ENCODE data around the gene HMGXB3.

The HMGXB3 gene

GRCh38 chr5:149959406-149960236 lies 40.9 kb upstream of the HMGXB3 start:
- TF ChIP-seq CTCF (IDR thresholded peaks at IDR 0.05): peak; percentile 60

GRCh38 chr5:149960272-149961185 lies 40.0 kb upstream of the HMGXB3 start, which contains the start of gene SLC26A2:
TSS of gene SLC26A2 (plus strand) at chr5:149960758. CDS start at chr5:149977653, 16,895 bp downstream.
- no peak for TF ChIP-seq CTCF (IDR thresholded peaks at IDR 0.05)

DNA sequence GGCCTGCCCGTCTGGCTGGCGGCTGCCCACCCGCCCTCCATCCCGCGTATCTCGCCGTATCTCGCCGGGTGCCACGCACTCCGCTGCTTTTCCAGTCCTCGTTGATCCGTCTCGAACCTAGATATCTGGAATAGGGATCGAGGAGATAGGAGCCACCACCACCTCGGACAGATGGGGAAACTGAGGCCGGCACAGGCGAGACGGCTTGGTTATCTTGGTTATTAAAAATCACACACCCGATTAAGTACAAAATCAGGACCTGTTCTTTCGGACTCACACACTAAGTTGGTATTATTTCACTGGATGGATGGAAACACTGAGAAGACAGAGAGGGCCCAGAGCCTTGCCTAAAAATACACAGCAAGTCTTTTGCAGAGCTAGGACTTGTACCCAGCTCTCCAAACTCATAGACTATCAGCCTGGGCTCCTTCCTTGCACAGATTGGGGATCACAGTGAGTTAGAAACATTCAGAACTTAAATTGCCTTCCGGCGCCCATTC lies 39.3 kb upstream of the HMGXB3 start:
- TF ChIP-seq CTCF (IDR thresholded peaks at IDR 0.05): no peak

- TF ChIP-seq CTCF (IDR thresholded peaks at IDR 0.05): peak; percentile 63
These were observed 38.6 kb upstream of the HMGXB3 start for GRCh38 chr5:149961957-149962409.

DNA sequence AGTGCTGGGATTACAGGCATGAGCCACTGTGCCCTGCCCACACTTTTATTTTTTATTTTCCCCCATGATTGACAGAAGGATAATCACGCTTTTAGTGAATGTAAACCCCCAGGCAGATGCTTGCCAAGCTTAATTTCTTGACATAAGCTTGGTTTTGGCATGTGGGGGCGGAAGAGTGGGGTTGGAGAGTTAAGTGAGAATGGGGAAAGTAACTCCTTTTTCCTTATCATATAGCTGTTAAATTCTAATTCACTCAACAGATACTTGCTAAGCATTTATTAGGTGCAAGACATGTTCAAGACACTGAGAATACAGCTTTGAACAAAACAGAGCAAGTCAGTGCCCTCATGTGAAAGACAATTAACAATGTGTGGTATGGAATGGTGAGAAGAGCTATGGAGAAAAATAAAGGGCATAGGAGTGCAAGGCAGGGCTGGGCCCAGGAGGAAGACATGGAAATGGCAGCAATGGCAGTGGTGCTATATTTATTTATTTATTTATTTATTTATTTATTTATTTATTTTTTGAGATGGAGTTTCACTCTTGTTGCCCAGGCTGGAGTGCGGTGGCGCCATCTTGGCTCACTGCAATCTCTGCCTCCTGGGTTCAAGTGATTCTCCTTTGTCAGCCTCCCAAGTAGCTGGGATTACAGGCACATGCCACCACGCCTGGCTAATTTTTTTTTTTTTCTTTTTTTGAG lies 37.8 kb upstream of the HMGXB3 start:
- no peak for TF ChIP-seq CTCF (IDR thresholded peaks at IDR 0.05)

GRCh38 chr5:149963729-149964128 lies 36.8 kb upstream of the HMGXB3 start:
- no peak for TF ChIP-seq CTCF (IDR thresholded peaks at IDR 0.05)

GRCh38 chr5:149966946-149967345 lies 33.6 kb upstream of the HMGXB3 start:
- TF ChIP-seq CTCF (IDR thresholded peaks at IDR 0.05): no peak
